B cell (primary cell): ENCODE measurements around the gene MSH5. TPM values are rescaled to one million over a fixed set of nuclear protein-coding genes. Genes with fewer than 3 reads are reported as not detected.

Experiments
- ATAC-seq: fragments of 200-7000 bp; cut with Tn5 transposase; one replicate; pipeline ENCODE4 v1.10.0; 2021; ENCODE audit warnings: low read depth, mild to moderate bottlenecking, moderate number of reproducible peaks, moderate library complexity
- CTCF ChIA-PET: fragments of 350-600 bp; sonication (Branson Sonifier 250); formaldehyde crosslinking; loops from one replicate; lab custom pipeline; 2021; ENCODE audit warnings: antibody characterized with exemption, inconsistent platforms; lab: Charles Lee
- POLR2A ChIA-PET: fragments of 350-600 bp; sonication (Branson Sonifier 250); formaldehyde crosslinking; loops from one replicate; lab custom pipeline; 2021; ENCODE audit warnings: antibody characterized with exemption; lab: Charles Lee
- DNase-seq: peaks from one replicate; pipeline ENCODE4 v3.0.0; 2013
- H2AFZ ChIP-seq: 2 replicates; pipeline ENCODE4 v1.6.1; 2012; ENCODE audit warnings: mild to moderate bottlenecking, low read depth, low read length; ENCODE audit not compliant: insufficient read depth, poor library complexity, severe bottlenecking
- H3K27ac ChIP-seq, 2 donors: 1 replicate in 1 of 2; 2 replicates in 1 of 2; pipeline ENCODE4 v1.5.1; 2012 to 2013; ENCODE audit warnings: low read length in 2 of 2, mild to moderate bottlenecking in 2 of 2, moderate library complexity in 1 of 2
- H3K27me3 ChIP-seq, 4 experiments: fragments of 200-600 bp in 1 of 4; sonication (generic) in 1 of 4; replicated peaks in 1 of 4; 1 replicate in 2 of 4; 2 replicates in 2 of 4; pipeline versions ENCODE4 v1.6.1 to v1.7.0; 2013 to 2016; ENCODE audit warnings: low read length in 3 of 4, mild to moderate bottlenecking in 2 of 4, mixed read lengths in 1 of 4, moderate library complexity in 1 of 4; ENCODE audit not compliant: insufficient read depth in 4 of 4, control insufficient read depth in 3 of 4; ENCODE audit errors: control extremely low read depth in 1 of 4
- H3K36me3 ChIP-seq, 2 experiments: replicated peaks in 1 of 2; 1 replicate in 1 of 2; 2 replicates in 1 of 2; pipeline versions ENCODE4 v1.6.1 to v1.7.1; 2013; ENCODE audit warnings: low read length in 1 of 2; ENCODE audit not compliant: insufficient read depth in 2 of 2, control insufficient read depth in 1 of 2; ENCODE audit errors: control extremely low read depth in 1 of 2, extremely low read depth in 1 of 2
- H3K4me1 ChIP-seq, 2 donors: fragments of 200-600 bp in 1 of 2; sonication (generic) in 1 of 2; 1 replicate in 1 of 2; 2 replicates in 1 of 2; pipeline versions ENCODE4 v1.5.1 to v1.6.1; 2013 to 2017; ENCODE audit warnings: low read length in 2 of 2; ENCODE audit not compliant: control insufficient read depth in 2 of 2, insufficient read depth in 2 of 2
- H3K4me2 ChIP-seq: replicated peaks from 2 replicates; pipeline ENCODE3; 2012; ENCODE audit warnings: mild to moderate bottlenecking, low read depth, low read length; ENCODE audit not compliant: poor library complexity, severe bottlenecking
- H3K4me3 ChIP-seq, 5 experiments: fragments of 200-600 bp in 1 of 5; sonication (generic) in 1 of 5; 1 replicate in 3 of 5; 2 replicates in 2 of 5; pipeline versions ENCODE4 v1.5.1 to v1.7.0; 2011 to 2016; ENCODE audit warnings: low read length in 4 of 5, mild to moderate bottlenecking in 4 of 5, low read depth in 2 of 5, control low read depth in 1 of 5, moderate library complexity in 1 of 5; ENCODE audit not compliant: insufficient read depth in 1 of 5; ENCODE audit errors: control extremely low read depth in 1 of 5, extremely low read depth in 1 of 5
- H3K79me2 ChIP-seq: fragments of 200-600 bp; sonication (generic); one replicate; pipeline ENCODE4 v1.6.0; 2016; ENCODE audit warnings: low read length; ENCODE audit not compliant: control insufficient read depth, insufficient read depth
- H3K9ac ChIP-seq: fragments of 200-600 bp; sonication (generic); 2 replicates; pipeline ENCODE4 v1.6.1; 2017; ENCODE audit warnings: mild to moderate bottlenecking, low read length, moderate library complexity
- H3K9me3 ChIP-seq, 3 donors: one replicate each; pipeline versions ENCODE4 v1.6.1 to v1.7.1; 2013; ENCODE audit warnings: low read length in 2 of 3; ENCODE audit not compliant: control insufficient read depth in 2 of 3, insufficient read depth in 1 of 3; ENCODE audit errors: control extremely low read depth in 1 of 3
- H4K20me1 ChIP-seq: 2 replicates; pipeline ENCODE4 v1.6.0; 2012; ENCODE audit warnings: mild to moderate bottlenecking, low read length; ENCODE audit not compliant: insufficient read depth, control insufficient read depth, poor library complexity, severe bottlenecking
- H3K27ac Mint-ChIP-seq: one replicate; pipeline ENCODE4 v1.8.0; 2021; ENCODE audit warnings: mixed read lengths
- H3K27me3 Mint-ChIP-seq: one replicate; pipeline ENCODE4 v1.8.0; 2021; ENCODE audit warnings: mixed read lengths
- H3K4me1 Mint-ChIP-seq: one replicate; pipeline ENCODE4 v1.8.0; 2021; ENCODE audit warnings: mixed read lengths
- H3K4me3 Mint-ChIP-seq: one replicate; pipeline ENCODE4 v1.8.0; 2021; ENCODE audit warnings: mixed read lengths
- H3K9me3 Mint-ChIP-seq: one replicate; pipeline ENCODE4 v1.8.0; 2022; ENCODE audit warnings: mixed read lengths; ENCODE audit not compliant: insufficient read depth
- EZH2 ChIP-seq: IDR thresholded peaks from 2 replicates; pipeline ENCODE4 v1.6.1; 2012; ENCODE audit warnings: borderline replicate concordance, low read depth, mild to moderate bottlenecking, moderate library complexity, low read length; ENCODE audit not compliant: insufficient read depth, poor library complexity, severe bottlenecking
- WGBS: methylation state at CpG from one replicate; pipeline ENCODE4 v1.1.5; 2013; ENCODE audit warnings: missing lambda C conversion rate; ENCODE audit not compliant: insufficient coverage; 5-methylcytosine and 5-hydroxymethylcytosine counted together
- intact Hi-C: fragments of 100-400 bp; cut with micrococcal nuclease; formaldehyde crosslinking; loops from one replicate; pipeline ENCODE4 v1.10.0; 2022
- polyA plus RNA-seq: library from polyadenylated mRNA; depleted of rRNA; stranded (reverse); fragments of >200 nt; gene quantifications from 2 replicates; pipeline ENCODE4 v1.2.3, GENCODE V29; 2012
- total RNA-seq, 2 donors: library from RNA; stranded (reverse); fragments of 120-200 nt in 1 of 2; gene quantifications; 1 replicate in 1 of 2; 2 replicates in 1 of 2; pipeline versions ENCODE4 v1.2.3 to v1.2.4, GENCODE V29; 2013 to 2022
- TF ChIP-seq, protein P1 (sequence below): fragments of 200-600 bp; IDR thresholded peaks from one replicate; pipeline ENCODE4 v1.8.0; 2022; ENCODE audit warnings: antibody characterized with exemption, mild to moderate bottlenecking

The MSH5 gene
- total and polyA plus RNA-seq, 2 donors (not counting 1 experiment from before 2014, with no cell fraction given): 49.9 to 51.6 TPM

DNA sequence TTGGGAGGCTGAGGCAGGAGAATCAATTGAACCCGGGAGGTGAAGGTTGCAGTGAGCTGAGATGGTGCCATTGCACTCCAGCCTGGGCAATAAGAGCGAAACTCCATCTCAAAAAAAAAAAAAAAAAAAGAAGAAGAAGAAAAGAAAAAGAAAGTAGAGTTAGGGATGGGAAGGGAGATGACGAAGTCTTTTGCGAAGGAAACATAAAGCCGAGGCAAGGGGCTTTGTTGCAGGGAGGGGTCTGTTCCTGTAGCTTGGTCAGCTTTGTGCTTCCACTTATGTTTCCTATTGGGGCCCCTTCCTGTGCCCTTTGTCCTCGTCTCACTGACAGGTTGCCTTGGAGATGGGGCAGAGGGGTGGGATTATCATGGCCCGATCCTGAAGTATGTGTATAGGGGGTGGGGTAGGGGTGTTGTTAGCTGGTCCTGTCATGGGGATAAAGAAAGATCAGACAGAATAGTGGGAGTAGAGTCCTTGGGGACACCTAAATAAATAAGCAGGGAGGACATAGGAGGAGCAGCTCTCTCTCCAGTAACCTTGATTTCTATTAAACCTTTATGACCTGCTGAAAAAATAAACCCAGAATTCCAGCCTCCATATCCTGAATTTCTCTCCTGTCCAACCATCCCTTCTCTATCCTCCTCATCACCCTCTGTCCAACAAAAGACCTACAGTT is 2.4 kb upstream of the MSH5 start:
- peaks cover 7% of the 10 kb centered on the region for H4K20me1 ChIP-seq
- CTCF ChIA-PET: interaction anchor here (0.6 to 7.8 kb wide), 12 partner anchors 8 to 150 kb away, joined by 3 to 90 read pairs (median 7); partner anchors contain the start of genes ABHD16A, DDAH2, LSM2 and NEU1
- TF ChIP-seq, protein P1, sequence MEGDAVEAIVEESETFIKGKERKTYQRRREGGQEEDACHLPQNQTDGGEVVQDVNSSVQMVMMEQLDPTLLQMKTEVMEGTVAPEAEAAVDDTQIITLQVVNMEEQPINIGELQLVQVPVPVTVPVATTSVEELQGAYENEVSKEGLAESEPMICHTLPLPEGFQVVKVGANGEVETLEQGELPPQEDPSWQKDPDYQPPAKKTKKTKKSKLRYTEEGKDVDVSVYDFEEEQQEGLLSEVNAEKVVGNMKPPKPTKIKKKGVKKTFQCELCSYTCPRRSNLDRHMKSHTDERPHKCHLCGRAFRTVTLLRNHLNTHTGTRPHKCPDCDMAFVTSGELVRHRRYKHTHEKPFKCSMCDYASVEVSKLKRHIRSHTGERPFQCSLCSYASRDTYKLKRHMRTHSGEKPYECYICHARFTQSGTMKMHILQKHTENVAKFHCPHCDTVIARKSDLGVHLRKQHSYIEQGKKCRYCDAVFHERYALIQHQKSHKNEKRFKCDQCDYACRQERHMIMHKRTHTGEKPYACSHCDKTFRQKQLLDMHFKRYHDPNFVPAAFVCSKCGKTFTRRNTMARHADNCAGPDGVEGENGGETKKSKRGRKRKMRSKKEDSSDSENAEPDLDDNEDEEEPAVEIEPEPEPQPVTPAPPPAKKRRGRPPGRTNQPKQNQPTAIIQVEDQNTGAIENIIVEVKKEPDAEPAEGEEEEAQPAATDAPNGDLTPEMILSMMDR: no peak
- no peak for TF ChIP-seq EZH2
- Mint-ChIP-seq H3K9me3 (no peaks in the 10 kb centered on the region), H3K27me3 (no peaks in the 10 kb centered on the region), H3K4me1 (peaks cover 78% of the 10 kb centered on the region), H3K27ac (peak overlapping the region; percentile 91), H3K4me3 (peak overlapping the region; percentile 100)
- H3K27ac ChIP-seq: peak overlapping the region; percentile 81 to 96
- peaks cover 53 to 57% of the 10 kb centered on the region in 2 donors for H3K4me1 ChIP-seq
- H3K4me2 ChIP-seq: peak overlapping the region; percentile 82
- WGBS: 4% methylated on average over 5 of the region's 7 CpGs
- peak overlapping the region; percentile 42 for H2AFZ ChIP-seq
- H3K9me3 ChIP-seq: no peaks in the 10 kb centered on the region
- DNase-seq: peak; percentile 53
- H3K27me3 ChIP-seq: no peaks in the 10 kb centered on the region
- POLR2A ChIA-PET: interaction anchor here (0.6 to 3.1 kb wide), 10 partner anchors 10 to 401 kb away, joined by 3 to 16 read pairs (median 5); partner anchors contain the start of genes ABHD16A, HSPA1B and NEU1
- H3K4me3 ChIP-seq: peak overlapping the region; percentile 0 to 87 (median 73)
- intact Hi-C loops: loop anchor here (5.0 to 10.0 kb wide), 5 partner anchors 70 to 457 kb away; partner anchors contain the start of genes CSNK2B, DDX39B, DXO and EHMT2
- peaks cover 60% of the 10 kb centered on the region for H3K79me2 ChIP-seq
- ATAC-seq: no peak
- peaks cover 2 to 19% of the 10 kb centered on the region in 2 experiments for H3K36me3 ChIP-seq
- peak overlapping the region; percentile 91 for H3K9ac ChIP-seq
